Measurements from ENCODE around the gene ERC2. TPM values are rescaled to one million over a fixed set of nuclear protein-coding genes. Genes with fewer than 3 reads are reported as not detected.

ERC2 gene
- total and polyA plus RNA-seq, 2 of the 8 experiments (the other 6 are each of a cell fraction or from before 2014, with no cell fraction given), result 16.4 to 22.8 TPM

DNA sequence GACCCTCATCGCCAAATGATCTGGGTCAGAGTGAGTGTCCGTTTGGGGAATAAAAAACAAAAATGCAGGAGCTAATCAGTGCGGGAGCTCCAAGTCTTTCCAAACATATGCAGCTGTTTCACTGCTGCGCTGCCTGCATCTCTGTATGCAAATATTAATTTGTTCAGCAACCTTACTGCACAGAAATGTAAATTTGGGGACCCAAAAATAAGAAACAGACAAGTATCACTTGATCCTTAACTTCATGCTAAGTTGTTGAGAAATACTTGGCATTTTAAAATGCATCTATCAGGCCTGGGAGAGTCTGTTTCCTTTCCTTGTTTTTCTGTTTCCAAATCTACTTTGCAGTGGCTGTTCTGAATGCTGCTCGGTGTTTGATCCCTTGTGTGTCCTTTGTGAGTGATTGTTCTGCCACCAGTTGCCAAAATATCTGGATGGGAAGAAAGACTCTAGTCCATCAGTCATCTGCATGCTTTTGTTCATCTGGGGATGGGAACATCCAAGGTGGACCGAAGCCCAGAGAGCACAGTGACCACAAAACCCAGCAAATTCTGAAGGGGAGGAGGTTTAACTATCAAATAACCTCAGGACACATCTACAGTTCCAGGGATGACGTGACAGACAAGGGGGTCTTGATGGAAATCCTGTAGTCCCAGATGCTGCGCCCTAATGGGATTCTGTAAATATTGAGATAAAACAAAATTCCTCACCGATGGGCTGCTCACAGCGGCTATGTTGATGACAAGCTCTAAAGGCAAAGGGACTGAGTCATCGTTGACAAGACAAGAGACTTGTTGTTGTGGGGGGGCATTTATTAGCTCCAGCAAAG is 781.6 kb downstream of the ERC2 start:
- no peaks in the 10 kb centered on the region for H3K23me2 ChIP-seq (ENCODE audit: low read depth, low read length)
- no peak overlapping the region for H3K18ac ChIP-seq (ENCODE audit: extremely low read depth, low read length)
- H3K4me2 ChIP-seq (ENCODE audit: insufficient read depth in 1 of 2, low read depth in 2 of 2, low read length in 2 of 2), result no peak overlapping the region
- TF ChIP-seq MAFK (IDR thresholded peaks at IDR 0.05; ENCODE audit: low read depth, low read length), result no peak
- no peak overlapping the region for H3K4me3 ChIP-seq (ENCODE audit: extremely low read depth in 1 of 4, insufficient read depth in 2 of 4, low read depth in 3 of 4, low read length in 4 of 4)
- H3K4me1 ChIP-seq (replicated peaks in 1 of 4; ENCODE audit: control insufficient read depth in 3 of 4, insufficient read depth in 4 of 4, low read length in 3 of 4), result peaks cover 0 to 15% (median 10%) of the 10 kb centered on the region in 4 experiments
- H4K5ac ChIP-seq (ENCODE audit: insufficient read length, low read depth, low read length), result no peak overlapping the region
- no peak overlapping the region for H3K56ac ChIP-seq (replicated peaks; ENCODE audit: insufficient read length, low read depth, low read length)
- H3K27ac ChIP-seq (ENCODE audit: low read depth, low read length), result no peak overlapping the region
- no peaks in the 10 kb centered on the region for H3K9me3 ChIP-seq (ENCODE audit: insufficient read depth in 2 of 2, low read depth in 1 of 2, low read length in 1 of 2)
- H2BK12ac ChIP-seq (ENCODE audit: low read depth, low read length), result no peak overlapping the region; the same call in 1 of the 2 replicates
- H4K8ac ChIP-seq (ENCODE audit: extremely low read depth, insufficient read depth, low read length), result no peak overlapping the region
- no peaks in the 10 kb centered on the region for H3K79me2 ChIP-seq (ENCODE audit: control insufficient read depth in 1 of 2, insufficient read depth in 2 of 2, low read length in 2 of 2)
- H4K20me1 ChIP-seq (replicated peaks in 1 of 2; ENCODE audit: control insufficient read depth in 1 of 2, insufficient read depth in 2 of 2, low read length in 2 of 2), result no peaks in the 10 kb centered on the region
- DNase-seq (ENCODE audit: low read depth in 1 of 2, low spot score in 2 of 2) (no peak), FAIRE-seq (no peak)
- H2BK15ac ChIP-seq (ENCODE audit: low read length), result no peak overlapping the region
- H2AK5ac ChIP-seq (ENCODE audit: low read depth, low read length), result no peak overlapping the region
- no peak overlapping the region for H3K9ac ChIP-seq (replicated peaks in 1 of 4; ENCODE audit: extremely low read depth in 1 of 4, low read depth in 3 of 4, low read length in 3 of 4)
- H3K36me3 ChIP-seq (ENCODE audit: control insufficient read depth in 2 of 4, insufficient read depth in 4 of 4, low read length in 3 of 4), result no peaks in the 10 kb centered on the region
- CTCF ChIA-PET (ENCODE audit: partially characterized antibody), result interaction anchor here (0.5 to 1.5 kb wide), 3 partner anchors 10 to 60 kb away, joined by 3 to 4 read pairs (median 3); no protein-coding TSS in a partner anchor
- H3K14ac ChIP-seq (ENCODE audit: insufficient read length), result no peak overlapping the region
- WGBS, 2 experiments (ENCODE audit: extremely low coverage in 1 of 2, insufficient coverage in 1 of 2, insufficient read length in 1 of 2, insufficient replicate concordance in 2 of 2, low coverage in 1 of 2, low lambda C conversion rate in 2 of 2, missing lambda C conversion rate in 1 of 2), result 84% methylated on average over 11 of the region's 11 CpGs; no CpG with 5 or more reads in 1 of the 2 experiments
- no peak overlapping the region for H3K4ac ChIP-seq (replicated peaks; ENCODE audit: insufficient read length, low read depth, low read length)
- no peak overlapping the region for H2AFZ ChIP-seq (ENCODE audit: low read length)
- H2BK120ac ChIP-seq (replicated peaks; ENCODE audit: low read depth, low read length), result no peak overlapping the region
- H4K91ac ChIP-seq (replicated peaks; ENCODE audit: insufficient read length, low read length), result no peak overlapping the region
- POLR2A ChIA-PET (ENCODE audit: partially characterized antibody), result no interaction called here
- H3K23ac ChIP-seq (ENCODE audit: insufficient read length), result no peak overlapping the region
- H3K27me3 ChIP-seq (replicated peaks in 1 of 4; ENCODE audit: control insufficient read depth in 3 of 4, extremely low read depth in 1 of 4, insufficient read depth in 3 of 4, low read length in 3 of 4), result no peaks in the 10 kb centered on the region
- H2BK20ac ChIP-seq (ENCODE audit: low read length), result no peak overlapping the region
- H3K79me1 ChIP-seq (ENCODE audit: low read depth, low read length), result no peaks in the 10 kb centered on the region
- H2BK5ac ChIP-seq (ENCODE audit: low read depth, low read length), result no peak overlapping the region

Measured in H1 (cell line).